HEK293 (cell line): ENCODE data around the gene NLGN2.
A peak's percentile ranks its signal among the peaks of the same experiment; 100 is the strongest.

Experiments used
- CTCF ChIA-PET: fragments of 350-600 bp; formaldehyde crosslinking; extraction: SDS; loops from one replicate; lab custom pipeline; 2021; ENCODE audit warnings: antibody characterized with exemption; lab: Yijun Ruan, JAX
- POLR2A ChIA-PET: fragments of 300-600 bp; formaldehyde crosslinking; extraction: SDS; loops from one replicate; lab custom pipeline; 2020; ENCODE audit warnings: antibody characterized with exemption, inconsistent platforms; lab: Yijun Ruan, JAX
- H3K27ac ChIP-seq: fragments of 200-500 bp; sonication (Bioruptor generic); 2 replicates; pipeline ENCODE4 v1.5.1; 2014; ENCODE audit warnings: low read depth, low read length, control low read depth, inconsistent platforms; ENCODE audit errors: extremely low read depth
- H3K36me3 ChIP-seq, 2 experiments: fragments of 200-500 bp in 1 of 2; sonication (Bioruptor generic) in 1 of 2; 1 replicate in 1 of 2; 2 replicates in 1 of 2; pipeline ENCODE4 v1.5.1; 2014 to 2017; ENCODE audit warnings: inconsistent platforms in 2 of 2, low read length in 2 of 2; ENCODE audit not compliant: control insufficient read depth in 2 of 2, insufficient read depth in 1 of 2
- H3K4me1 ChIP-seq: fragments of 200-500 bp; sonication (Bioruptor generic); 2 replicates; pipeline ENCODE4 v1.5.1; 2014; ENCODE audit warnings: mild to moderate bottlenecking, low read length, inconsistent platforms; ENCODE audit not compliant: control insufficient read depth, insufficient read depth
- H3K4me3 ChIP-seq: 2 replicates; pipeline ENCODE4 v1.5.1; 2011; ENCODE audit warnings: low read depth, mild to moderate bottlenecking, control low read depth, low read length, moderate library complexity
- H3K9me3 ChIP-seq: fragments of 200-500 bp; sonication (Bioruptor generic); 2 replicates; pipeline ENCODE4 v1.5.1; 2014; ENCODE audit warnings: low read depth, low read length, inconsistent platforms; ENCODE audit not compliant: control insufficient read depth, insufficient read depth
- CTCF ChIP-seq: fragments of 450-650 bp; formaldehyde crosslinking; IDR thresholded peaks from 2 replicates; pipeline ENCODE4 v1.5.1; 2016; ENCODE audit warnings: missing biosample characterization, missing genetic modification characterization
- HIC1 ChIP-seq: fragments of 450-650 bp; formaldehyde crosslinking; IDR thresholded peaks from 2 replicates; pipeline ENCODE4 v1.5.1; 2016; ENCODE audit warnings: missing biosample characterization, missing genetic modification characterization
- KLF9 ChIP-seq: fragments of 450-650 bp; formaldehyde crosslinking; IDR thresholded peaks from 2 replicates; pipeline ENCODE4 v1.5.1; 2016; ENCODE audit warnings: missing biosample characterization, missing genetic modification characterization, low read depth
- PATZ1 ChIP-seq: fragments of 450-650 bp; formaldehyde crosslinking; IDR thresholded peaks from 2 replicates; pipeline ENCODE4 v1.5.1; 2016; ENCODE audit warnings: missing biosample characterization, missing genetic modification characterization
- ZBTB1 ChIP-seq: fragments of 450-650 bp; formaldehyde crosslinking; IDR thresholded peaks from 2 replicates; pipeline ENCODE4 v1.5.1; 2016; ENCODE audit warnings: missing biosample characterization, missing genetic modification characterization
- ZBTB17 ChIP-seq: fragments of 450-650 bp; formaldehyde crosslinking; IDR thresholded peaks from 2 replicates; pipeline ENCODE4 v1.5.1; 2016; ENCODE audit warnings: missing biosample characterization, missing genetic modification characterization
- ZBTB20 ChIP-seq: fragments of 450-650 bp; formaldehyde crosslinking; IDR thresholded peaks from 2 replicates; pipeline ENCODE4 v1.5.1; 2016; ENCODE audit warnings: missing biosample characterization, missing genetic modification characterization
- ZBTB48 ChIP-seq: fragments of 450-650 bp; formaldehyde crosslinking; IDR thresholded peaks from 2 replicates; pipeline ENCODE4 v1.5.1; 2016; ENCODE audit warnings: missing biosample characterization, missing genetic modification characterization
- ZBTB7A ChIP-seq: fragments of 450-650 bp; formaldehyde crosslinking; IDR thresholded peaks from 2 replicates; pipeline ENCODE4 v1.5.1; 2016; ENCODE audit warnings: low read depth, missing biosample characterization, missing genetic modification characterization
- ZFHX2 ChIP-seq: fragments of 450-650 bp; formaldehyde crosslinking; conservative IDR thresholded peaks from 2 replicates; pipeline ENCODE4 v1.5.1; 2016; ENCODE audit warnings: missing biosample characterization, missing genetic modification characterization
- ZNF121 ChIP-seq: fragments of 450-650 bp; formaldehyde crosslinking; IDR thresholded peaks from 2 replicates; pipeline ENCODE4 v1.5.1; 2016; ENCODE audit warnings: missing biosample characterization, missing genetic modification characterization
- ZNF311 ChIP-seq: fragments of 450-650 bp; formaldehyde crosslinking; IDR thresholded peaks from 2 replicates; pipeline ENCODE4 v1.5.1; 2017; ENCODE audit warnings: missing biosample characterization, missing genetic modification characterization, borderline replicate concordance
- ZNF335 ChIP-seq: fragments of 450-650 bp; formaldehyde crosslinking; conservative IDR thresholded peaks from 2 replicates; pipeline ENCODE4 v1.5.1; 2016; ENCODE audit warnings: missing biosample characterization, missing genetic modification characterization
- ZNF433 ChIP-seq: fragments of 450-650 bp; formaldehyde crosslinking; IDR thresholded peaks from 2 replicates; pipeline ENCODE4 v1.5.1; 2016; ENCODE audit warnings: missing biosample characterization, missing genetic modification characterization, low read depth
- ZNF600 ChIP-seq: fragments of 450-650 bp; formaldehyde crosslinking; IDR thresholded peaks from 2 replicates; pipeline ENCODE4 v1.5.1; 2016; ENCODE audit warnings: missing biosample characterization, missing genetic modification characterization
- ZNF639 ChIP-seq: fragments of 450-650 bp; formaldehyde crosslinking; IDR thresholded peaks from 2 replicates; pipeline ENCODE4 v1.5.1; 2016; ENCODE audit warnings: missing biosample characterization, missing genetic modification characterization
- ZNF658 ChIP-seq: fragments of 450-650 bp; formaldehyde crosslinking; IDR thresholded peaks from 2 replicates; pipeline ENCODE4; 2016; ENCODE audit warnings: missing biosample characterization, missing genetic modification characterization
- ZNF76 ChIP-seq: fragments of 450-650 bp; formaldehyde crosslinking; IDR thresholded peaks from 2 replicates; pipeline ENCODE4; 2016; ENCODE audit warnings: low read depth, missing biosample characterization, missing genetic modification characterization, borderline replicate concordance
- ZSCAN23 ChIP-seq: fragments of 450-650 bp; formaldehyde crosslinking; IDR thresholded peaks from 2 replicates; pipeline ENCODE4 v1.5.1; 2016; ENCODE audit warnings: missing biosample characterization, missing genetic modification characterization

NLGN2 gene

GRCh38 chr17:7396147-7396546 is 11.5 kb upstream of the NLGN2 start (continued):
- TF ChIP-seq CTCF (tag by site-specific recombination) (peak; percentile 28; the same call in 1 of the 2 replicates), ZNF658 (no peak), ZNF433 (tag by site-specific recombination) (no peak)
- TF ChIP-seq, all 188 proteins: peak for 3

GRCh38 chr17:7398612-7399011 is 9.0 kb upstream of the NLGN2 start:
- TF ChIP-seq ZNF121 (tag by site-specific recombination) (peak; percentile 97), ZSCAN23 (tag by site-specific recombination) (no peak), ZNF311 (tag by site-specific recombination) (no peak), HIC1 (tag by site-specific recombination) (no peak)
- Histone ChIP-seq H3K9me3 (no peaks in the 10 kb centered on the region), H3K36me3 (peaks cover 6 to 7% of the 10 kb centered on the region in 2 experiments; a peak in 2 of 3 replicates), H3K27ac (no peak overlapping the region), H3K4me1 (peaks cover 7% of the 10 kb centered on the region), H3K4me3 (no peak overlapping the region)
- POLR2A ChIA-PET: interaction anchor here (1.1 to 1.5 kb wide), 5 partner anchors 11 to 43 kb away, joined by 3 to 7 read pairs (median 3); partner anchors contain the start of gene TMEM95
- CTCF ChIA-PET: interaction anchor here (1.1 to 2.9 kb wide), 4 partner anchors 18 to 162 kb away, joined by 3 to 12 read pairs (median 4); partner anchors contain the start of gene TMEM95

GRCh38 chr17:7403043-7403726 is 4.5 kb upstream of the NLGN2 start:
- H3K4me3 ChIP-seq: peak overlapping the region; percentile 83
- ChIA-PET CTCF (interaction anchor here (0.6 to 2.7 kb wide), 7 partner anchors 9 to 314 kb away, joined by 3 to 21 read pairs (median 4); partner anchors contain the start of genes PLSCR3 and TMEM102), POLR2A (interaction anchor here (0.5 to 3.2 kb wide), 43 partner anchors 8 to 530 kb away, joined by 3 to 67 read pairs (median 6); partner anchors contain the start of genes ACADVL, ATP1B2, CD68 and CHRNB1)
- peak overlapping the region; percentile 81 for H3K27ac ChIP-seq
- H3K36me3 ChIP-seq: peaks cover 6 to 7% of the 10 kb centered on the region in 2 experiments; a peak in 2 of 3 replicates
- H3K4me1 ChIP-seq: peaks cover 8% of the 10 kb centered on the region
- H3K9me3 ChIP-seq: no peaks in the 10 kb centered on the region
- TF ChIP-seq PATZ1 (tag by site-specific recombination) (peak; percentile 74), ZBTB17 (tag by site-specific recombination) (0 out of 2 replicates have a peak, but pooled peaks have one; percentile 31), ZNF639 (no peak), ZFHX2 (tag by site-specific recombination) (0 out of 2 replicates have a peak, but pooled peaks have one; percentile 10), ZBTB48 (tag by site-specific recombination) (0 out of 2 replicates have a peak, but pooled peaks have one; percentile 62), KLF9 (tag by site-specific recombination) (peak; percentile 53; the same call in 1 of the 2 replicates), ZBTB20 (tag by site-specific recombination) (peak; percentile 35; the same call in 1 of the 2 replicates), ZNF335 (tag by site-specific recombination) (peak; percentile 90), HIC1 (tag by site-specific recombination) (peak; percentile 63; the same call in 1 of the 2 replicates), ZNF600 (tag by site-specific recombination) (peak; percentile 80), ZBTB7A (0 out of 2 replicates have a peak, but pooled peaks have one; percentile 20), ZNF76 (tag by site-specific recombination) (0 out of 2 replicates have a peak, but pooled peaks have one; percentile 31), ZBTB1 (tag by site-specific recombination) (no peak)
